ENCODE results near the gene ITGAL.
"Not testable (repeated sequence)": the region's sequence is repeated elsewhere in the genome, so short reads cannot be mapped to it uniquely, and the experiment has no call there.

Gene ITGAL

DNA sequence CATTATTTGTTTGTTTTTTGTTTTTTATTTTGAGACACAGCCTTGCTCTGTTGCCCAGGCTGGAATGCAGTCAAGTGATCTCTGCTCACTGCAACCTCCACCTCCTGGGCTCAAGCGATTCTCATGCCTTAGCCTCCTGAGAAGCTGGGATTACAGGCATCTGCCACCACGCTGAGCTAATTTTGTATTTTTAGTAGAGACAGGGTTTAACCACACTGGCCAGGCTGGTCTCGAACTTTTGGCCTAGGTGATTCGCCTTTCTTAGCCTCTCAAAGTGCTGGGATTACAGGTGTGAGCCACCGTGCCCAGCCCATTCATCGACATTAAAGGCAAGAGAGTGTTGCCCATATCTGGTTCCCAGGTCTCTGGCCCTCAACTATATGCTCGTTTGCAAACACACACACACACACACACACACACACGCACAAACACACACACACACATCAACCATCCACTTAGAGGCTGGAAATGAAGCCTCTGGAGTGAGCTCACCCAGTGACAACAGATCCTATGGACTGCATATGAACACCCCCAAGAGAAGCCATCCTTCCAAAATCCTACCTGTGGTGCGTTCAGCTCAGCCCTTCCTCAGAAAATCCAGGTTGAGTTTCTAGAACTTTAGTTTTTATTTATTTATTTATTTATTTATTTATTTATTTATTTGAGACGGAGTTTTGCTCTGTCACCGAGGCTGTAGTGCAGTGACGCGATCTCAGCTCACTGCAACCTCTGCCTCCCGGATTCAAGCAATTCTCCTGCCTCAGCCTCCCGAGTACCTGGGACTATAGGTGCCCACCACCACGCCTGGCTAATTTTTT is 14.6 kb upstream of the ITGAL start:
- no peak for DNase-seq

DNA sequence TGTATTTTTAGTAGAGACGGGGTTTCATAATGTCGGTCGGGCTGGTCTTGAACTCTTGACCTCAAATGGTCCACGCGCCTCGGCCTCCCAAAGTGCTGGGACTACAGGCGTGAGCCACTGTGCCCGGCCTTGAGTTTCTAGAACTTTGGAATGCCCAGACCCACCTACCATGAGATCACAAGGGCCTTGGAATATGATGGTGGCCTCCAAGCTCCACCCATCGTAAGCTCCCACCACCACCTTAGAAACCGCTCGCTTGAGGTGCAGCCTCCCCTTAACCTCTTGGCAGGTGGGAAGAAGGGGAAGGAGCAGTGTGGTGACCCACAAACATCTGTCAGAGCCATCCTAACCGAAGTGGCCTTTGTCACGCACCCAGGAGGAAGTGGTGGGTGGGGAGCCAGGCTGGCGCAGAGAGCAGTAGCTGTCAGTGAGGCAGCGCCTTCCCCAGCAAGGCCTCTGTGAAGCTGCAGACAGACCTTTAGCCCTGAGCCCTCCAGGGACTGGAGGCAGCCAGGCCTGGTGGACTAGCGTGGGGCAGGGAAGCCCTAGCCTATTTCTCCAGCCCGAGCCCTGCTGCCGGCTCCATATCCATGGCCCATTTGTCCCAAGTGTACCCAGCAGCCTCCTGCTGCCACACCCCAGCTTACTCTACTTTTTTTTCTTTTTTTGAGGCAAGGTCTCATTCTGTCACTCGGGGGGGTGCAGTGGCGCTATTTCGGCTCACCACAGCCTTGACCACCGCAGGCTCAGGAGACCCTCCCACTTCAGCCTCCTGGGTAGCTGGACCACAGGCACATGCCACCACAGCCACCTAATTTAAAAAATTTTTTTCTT is 13.8 kb upstream of the ITGAL start:
- DNase-seq: peak; percentile 69 to 77

DNA sequence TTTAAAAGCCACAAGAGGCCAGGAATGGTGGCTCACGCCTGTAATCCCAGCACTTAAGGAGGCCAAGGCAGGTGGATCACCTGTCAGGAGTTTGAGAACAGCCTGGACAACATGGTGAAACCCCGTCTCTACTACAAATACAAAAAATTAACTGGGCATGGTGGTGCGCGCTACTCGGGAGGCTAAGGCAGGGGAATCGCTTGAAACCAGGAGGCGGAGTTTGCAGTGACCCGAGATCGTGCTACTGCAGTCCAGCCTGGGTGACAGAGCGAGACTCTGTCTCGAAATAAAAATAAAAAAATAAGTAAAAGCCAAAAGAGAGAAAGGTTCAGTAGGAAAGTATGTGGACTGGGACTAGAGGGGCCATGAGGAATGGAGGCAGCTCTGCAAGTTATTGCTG is 13.1 kb upstream of the ITGAL start:
- DNase-seq: no peak

DNA sequence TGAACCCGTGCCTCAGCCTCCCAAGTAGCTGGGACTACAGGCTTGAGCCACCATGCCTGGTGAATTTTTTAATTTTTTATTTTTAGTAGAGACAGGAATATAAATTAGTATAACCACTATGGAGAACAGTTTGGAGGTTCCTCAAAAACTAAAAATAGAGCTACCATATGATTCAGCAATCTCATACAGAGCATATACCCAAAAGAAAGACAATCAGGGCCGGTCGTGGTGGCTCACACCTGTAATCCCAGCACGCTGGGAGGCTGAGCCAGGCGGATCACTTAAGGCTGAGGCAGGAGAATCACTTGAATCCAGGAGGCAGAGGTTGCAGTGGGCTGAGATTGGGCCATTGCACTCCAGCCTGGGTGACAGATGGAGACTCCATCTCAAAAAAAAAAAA is 11.1 kb upstream of the ITGAL start:
- not testable (repeated sequence) for DNase-seq

DNA sequence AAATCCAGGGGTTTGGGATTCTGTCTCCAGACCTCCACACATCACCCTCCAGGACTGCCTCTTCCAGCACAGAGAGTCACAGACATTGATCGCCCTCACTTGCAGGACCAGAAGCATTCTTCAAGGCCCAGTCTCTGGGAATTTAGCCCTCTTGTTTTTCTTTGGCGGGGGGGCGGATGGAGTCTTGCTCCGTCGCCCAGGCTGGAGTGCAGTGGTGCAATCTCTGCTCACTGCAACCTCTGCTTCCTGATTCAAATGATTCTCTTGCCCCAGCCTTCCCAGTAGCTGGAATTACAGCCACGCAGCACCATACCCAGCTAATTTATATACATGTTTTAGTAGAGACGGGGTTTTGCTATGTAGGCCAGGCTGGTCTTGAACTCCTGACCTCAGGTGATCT is 8.5 kb upstream of the ITGAL start:
- no peak for DNase-seq

DNA sequence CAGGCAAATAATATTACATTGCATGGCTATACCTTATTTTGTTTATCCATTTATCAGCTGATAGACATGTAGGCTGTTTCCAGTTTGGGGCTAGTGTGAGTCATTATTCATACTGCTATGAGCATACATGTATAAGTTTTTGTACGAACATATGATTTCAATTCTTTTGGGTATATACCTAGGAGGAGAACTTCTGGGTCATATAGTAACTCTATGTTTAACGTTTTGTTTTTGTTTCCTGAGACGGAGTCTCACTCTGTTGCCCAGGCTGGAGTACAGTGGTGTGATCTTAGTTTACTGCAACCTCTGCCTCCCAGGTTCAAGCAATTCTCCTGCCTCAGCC is 2.4 kb upstream of the ITGAL start:
- no peak for DNase-seq

DNA sequence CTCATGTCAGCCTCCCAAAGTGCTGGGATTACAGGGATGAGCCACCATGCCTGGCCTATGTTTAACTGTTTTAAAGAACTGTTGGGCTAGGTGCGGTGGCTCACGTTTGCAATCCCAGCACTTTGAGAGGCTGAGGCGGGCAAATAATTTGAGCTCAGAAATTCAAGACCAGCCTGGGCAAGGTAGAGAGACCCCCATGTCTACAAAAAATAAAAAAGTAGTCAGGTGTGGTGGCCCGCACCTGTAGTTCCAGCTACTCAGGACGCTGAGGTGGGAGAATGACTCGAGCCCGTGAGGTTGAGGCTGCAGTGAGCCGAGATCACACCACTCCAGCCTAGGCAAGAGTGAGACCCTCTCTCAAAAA is 1.9 kb upstream of the ITGAL start:
- DNase-seq: no peak

DNA sequence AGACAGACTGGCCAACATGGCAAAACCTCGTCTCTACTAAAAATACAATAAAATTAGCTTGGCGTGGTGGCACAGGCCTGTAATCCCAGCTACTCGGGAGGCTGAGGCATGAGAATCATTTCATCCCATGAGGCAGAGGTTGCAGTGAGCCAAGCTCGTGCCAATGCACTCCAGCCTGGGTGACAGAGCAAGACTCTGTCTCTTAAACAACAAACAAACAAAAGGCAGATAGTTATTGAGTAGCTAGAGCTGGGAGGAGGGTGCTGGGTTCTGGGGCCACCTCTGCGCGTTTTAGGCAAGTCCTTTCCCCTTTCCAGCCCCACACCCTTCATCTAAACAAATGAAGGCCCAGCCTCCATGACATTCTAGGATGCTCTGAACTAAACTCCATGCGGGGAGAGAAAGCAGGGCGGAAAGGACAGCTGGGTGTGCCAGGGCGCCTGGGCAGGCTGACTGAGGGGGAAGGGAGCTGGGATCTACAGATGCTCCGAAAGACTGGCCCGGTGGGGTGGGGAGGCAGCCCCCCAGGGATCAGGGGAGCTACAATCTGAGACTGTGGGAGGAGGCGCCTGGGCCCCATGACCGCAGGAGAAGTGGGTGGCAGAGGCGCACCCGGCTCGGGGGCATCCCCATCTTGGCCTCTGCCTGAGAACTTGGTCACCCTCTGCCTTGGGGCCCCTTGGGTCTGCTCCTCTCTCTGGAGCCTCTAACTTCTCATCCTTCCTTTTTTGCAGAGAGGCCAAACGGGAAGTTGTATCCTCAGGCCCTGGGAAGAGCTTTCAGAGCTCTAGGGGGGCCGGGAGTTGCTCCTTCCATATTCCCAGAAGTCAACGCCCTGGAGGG is 910 bp downstream of the ITGAL start:
- peak; percentile 34 to 49 for DNase-seq

DNA sequence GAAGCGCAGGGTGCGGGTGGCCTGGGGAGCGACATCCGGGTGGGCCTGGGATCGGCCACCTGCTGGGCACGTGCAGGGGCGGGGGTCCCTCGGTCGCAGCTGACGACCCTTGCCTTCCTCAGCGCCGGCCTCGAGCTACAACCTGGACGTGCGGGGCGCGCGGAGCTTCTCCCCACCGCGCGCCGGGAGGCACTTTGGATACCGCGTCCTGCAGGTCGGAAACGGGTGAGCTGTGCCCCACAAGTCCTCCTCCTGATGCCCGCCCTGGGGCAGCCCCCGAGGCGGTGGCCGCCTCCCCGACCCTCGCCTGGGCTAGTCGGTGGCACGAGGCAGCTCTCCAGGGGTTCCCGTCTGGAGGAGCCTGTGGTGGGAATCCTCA is 1.5 kb downstream of the ITGAL start:
- DNase-seq: no peak

DNA sequence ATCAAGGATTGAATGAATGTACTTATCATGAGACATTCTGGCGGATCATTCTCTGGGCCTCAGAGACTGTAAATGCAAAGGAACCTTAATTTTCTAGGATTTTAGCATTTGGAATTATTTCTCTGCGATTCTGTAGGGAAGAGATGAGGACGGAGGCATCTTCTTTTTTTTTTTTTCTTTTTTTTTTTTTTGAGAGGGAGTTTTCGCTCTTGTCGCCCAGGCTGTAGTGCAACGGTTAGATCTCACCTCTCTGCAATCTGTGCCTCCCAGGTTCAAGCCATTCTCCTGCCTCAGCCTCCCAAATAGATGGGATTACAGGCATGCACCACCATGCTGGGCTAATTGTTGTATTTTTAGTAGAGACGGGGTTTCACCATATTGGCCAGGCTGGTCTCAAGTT is 2.1 kb downstream of the ITGAL start:
- DNase-seq: no peak

DNA sequence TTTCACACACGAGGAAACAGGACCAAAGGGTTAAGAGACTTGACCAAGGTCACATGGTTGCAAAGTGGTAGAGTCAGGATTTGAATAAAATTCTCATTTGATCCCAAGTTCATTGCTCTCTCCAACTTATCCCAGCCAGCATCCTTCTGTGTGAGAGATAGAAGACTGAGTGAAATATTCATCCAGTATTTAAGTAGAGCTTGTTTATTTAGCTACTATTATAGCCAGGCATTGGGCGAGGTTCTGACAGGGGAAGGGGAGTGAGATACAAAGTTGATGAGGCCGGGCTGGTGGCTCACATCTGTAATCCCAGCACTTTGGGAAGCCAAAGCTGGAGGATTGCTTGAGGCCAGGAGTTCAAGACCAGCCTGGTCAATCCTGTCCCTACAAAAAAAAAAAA is 4.4 kb downstream of the ITGAL start:
- DNase-seq: no peak

DNA sequence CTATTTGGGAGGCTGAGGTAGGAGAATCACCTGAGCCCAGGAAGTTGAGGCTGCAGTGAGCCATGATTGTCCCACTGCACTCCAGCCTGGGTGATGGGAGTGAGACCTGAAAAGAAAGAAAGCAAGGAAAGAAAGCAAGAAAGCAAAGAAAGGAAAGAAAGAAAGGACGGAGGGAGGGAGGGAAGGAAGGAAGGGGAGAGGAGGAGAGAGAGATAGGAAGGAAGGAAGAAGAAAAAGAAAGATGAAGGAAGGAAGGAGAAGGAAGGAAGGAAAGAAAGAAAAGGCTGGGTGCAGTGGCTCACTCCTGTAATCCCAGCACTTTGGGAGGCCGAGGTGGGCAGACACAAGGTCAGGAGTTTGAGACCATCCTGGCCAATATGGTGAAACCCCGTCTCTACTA is 5.2 kb downstream of the ITGAL start:
- not testable (repeated sequence) for DNase-seq

DNA sequence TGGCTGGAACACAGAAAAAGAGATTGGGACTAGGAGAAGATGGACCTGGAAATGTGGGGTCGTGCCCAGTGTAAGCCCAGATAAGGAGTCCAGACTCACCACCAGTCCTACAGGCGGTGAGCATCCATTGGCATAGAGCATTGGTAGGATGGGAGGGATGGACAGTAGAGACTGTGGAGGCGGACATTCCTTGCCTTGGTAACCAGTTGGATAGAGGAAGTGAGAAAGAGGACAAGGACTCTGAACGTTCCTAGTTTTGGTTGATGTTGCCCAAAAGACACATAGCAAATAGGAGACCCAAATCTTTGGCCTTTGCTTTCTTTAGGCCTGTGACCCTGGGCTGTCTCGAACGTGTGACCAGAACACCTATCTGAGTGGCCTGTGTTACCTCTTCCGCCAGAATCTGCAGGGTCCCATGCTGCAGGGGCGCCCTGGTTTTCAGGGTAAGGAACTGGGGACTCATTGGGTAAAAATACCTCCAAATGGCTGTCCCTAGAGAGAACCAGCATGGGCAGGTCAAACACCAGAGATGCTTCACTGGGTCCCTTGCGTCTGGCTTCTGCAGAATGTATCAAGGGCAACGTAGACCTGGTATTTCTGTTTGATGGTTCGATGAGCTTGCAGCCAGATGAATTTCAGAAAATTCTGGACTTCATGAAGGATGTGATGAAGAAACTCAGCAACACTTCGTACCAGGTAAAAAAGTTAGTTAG is 6.4 kb downstream of the ITGAL start:
- DNase-seq: no peak

DNA sequence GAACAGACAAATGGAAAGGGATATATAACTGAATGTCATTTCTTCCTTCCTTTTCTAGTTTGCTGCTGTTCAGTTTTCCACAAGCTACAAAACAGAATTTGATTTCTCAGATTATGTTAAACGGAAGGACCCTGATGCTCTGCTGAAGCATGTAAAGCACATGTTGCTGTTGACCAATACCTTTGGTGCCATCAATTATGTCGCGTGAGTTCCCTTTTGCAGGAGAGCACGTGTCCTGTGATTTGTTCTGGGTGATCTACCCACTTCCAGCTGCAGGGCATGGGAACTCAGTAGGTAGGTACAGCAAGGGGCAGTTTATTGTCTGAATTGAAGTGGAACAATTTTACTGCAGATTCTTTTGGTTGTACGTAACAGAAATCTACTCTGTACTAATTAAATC is 8.8 kb downstream of the ITGAL start:
- DNase-seq: no peak

DNA sequence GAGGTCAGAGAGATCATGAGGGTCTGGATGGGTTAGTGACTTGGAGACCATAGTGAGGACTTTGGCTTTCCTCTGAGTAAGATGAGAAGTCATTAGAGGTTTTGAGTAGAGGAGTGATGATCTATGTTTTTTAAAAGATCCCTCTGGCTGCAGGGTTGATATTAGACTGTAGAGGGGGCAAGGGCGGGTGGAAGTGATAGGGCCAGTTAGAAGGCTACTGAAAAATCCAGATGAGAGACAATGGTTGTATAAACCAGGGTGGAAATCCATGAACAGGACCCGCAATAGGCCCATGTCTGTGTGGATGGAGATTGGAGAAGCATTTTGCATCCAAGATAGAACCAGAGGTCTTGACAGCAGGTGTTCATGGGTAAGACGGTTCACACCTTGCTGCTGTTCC is 9.8 kb downstream of the ITGAL start:
- DNase-seq: no peak

DNA sequence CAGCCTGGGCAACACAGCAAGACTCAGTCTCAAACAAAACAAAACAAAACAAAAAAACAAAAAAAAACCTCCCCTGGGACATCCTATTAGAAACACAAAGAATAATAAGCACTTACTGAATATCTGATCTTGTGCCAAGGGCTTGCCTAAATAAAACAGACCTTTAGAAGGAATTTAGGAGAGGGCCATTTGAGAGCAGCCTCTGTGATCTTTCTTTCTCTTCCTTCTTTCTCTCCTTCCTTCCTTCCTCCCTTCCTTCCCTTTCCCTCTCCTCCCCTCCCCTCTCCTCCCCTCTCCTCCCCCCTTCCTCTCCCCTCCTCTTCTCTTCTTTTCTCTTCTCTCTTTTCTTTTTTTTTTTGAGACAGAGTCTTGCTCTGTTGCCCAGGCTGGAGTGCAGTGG is 12.3 kb downstream of the ITGAL start:
- no peak for DNase-seq

DNA sequence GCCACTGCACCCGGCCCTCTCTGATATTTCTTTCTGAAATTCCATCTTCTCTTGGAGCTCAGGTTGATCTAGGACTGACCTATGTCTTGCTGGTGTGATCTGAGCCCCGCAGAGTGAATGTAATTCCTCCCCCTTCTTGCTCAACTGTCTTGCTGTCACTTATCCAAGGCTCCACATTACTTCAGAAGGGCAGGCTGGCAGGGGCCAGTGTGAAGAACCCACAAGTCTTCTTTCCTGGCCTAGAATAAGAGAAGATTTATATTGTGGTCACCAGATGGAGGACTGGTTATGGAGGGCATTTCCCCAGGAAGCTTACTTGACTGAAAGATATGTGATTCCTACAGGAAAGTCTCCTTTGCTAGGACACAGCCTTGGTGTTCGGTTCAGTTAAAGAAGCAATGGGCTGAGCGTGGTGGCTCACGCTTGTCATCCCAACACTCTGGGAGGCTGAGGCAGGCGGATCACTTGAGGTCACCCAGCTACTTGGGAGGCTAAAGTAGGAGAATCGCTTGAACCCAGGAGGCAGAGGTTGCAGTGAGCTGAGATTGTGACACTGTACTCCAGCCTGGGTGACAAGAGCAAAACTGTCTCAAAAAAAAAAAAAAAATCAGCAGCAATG is 13.4 kb downstream of the ITGAL start:
- no peak for DNase-seq

DNA sequence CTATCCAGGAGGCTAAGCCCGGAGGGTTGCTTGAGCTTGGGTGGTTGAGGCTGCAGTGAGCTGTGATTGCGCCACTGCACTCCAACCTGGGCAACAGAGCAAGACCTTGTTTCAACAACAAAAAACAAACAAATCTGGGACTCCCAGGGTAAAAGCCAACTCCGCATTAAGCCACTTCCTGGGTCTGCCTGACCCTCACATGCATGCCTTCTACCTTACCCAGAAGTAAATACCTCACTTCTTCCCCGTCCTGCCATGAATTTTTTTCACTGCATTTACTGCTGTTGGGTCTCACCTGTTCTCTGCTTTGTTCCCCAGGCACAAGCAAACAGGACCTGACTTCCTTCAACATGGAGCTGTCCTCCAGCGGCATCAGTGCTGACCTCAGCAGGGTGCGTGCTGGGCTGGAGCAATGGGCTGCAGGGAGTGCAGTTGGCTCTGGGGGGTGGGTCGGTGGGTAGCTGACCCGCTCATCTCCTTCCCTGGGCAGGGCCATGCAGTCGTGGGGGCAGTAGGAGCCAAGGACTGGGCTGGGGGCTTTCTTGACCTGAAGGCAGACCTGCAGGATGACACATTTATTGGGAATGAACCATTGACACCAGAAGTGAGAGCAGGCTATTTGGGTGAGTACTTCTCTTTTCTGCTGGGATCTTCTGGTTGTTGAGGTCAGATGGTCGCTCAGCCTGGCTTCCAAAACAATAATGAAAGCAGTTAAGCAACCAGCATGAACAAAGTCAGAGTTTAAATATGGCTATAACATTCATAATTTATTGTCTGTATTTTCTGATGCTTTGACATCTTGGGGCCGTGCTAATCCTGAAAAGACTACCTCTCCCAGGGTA is 16.4 kb downstream of the ITGAL start:
- no peak for DNase-seq

DNA sequence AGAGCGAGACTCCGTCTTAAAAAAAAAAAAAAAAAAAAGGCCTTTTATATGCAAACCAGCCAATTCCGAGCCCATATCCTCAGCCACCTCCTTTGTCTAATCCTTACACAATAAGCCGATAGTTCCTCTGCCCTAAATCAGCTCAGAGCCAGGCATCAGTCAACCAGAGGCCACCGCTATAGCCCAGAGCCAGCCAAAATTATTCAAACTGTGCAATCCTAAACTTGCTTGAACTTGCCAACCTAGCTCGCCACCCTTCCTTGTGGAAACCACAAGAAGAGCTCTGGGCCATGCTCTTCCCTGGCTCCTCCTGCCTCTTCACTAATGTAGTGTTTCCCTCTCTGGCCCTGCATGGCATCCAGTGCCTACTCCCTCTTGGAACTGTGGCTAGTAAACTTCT is 17.7 kb downstream of the ITGAL start:
- DNase-seq: no peak

DNA sequence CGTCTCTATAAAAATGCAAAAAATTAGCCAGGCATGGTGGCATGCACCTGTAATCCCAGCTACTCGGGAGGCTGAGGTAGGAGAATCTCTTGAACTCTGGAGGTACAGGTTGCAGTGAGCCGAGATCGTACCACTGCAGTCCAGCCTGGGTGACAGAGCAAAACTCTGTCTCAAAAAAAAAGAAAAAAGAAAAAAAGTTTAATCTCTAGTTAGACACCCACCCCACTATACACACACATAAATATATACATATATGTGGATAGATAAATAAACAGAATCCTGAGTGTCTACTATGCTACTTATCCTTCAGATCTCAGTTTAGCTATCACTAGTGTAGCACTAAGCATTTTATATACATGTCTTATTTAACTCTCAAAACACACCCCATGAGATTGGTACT is 18.7 kb downstream of the ITGAL start:
- DNase-seq: no peak

DNA sequence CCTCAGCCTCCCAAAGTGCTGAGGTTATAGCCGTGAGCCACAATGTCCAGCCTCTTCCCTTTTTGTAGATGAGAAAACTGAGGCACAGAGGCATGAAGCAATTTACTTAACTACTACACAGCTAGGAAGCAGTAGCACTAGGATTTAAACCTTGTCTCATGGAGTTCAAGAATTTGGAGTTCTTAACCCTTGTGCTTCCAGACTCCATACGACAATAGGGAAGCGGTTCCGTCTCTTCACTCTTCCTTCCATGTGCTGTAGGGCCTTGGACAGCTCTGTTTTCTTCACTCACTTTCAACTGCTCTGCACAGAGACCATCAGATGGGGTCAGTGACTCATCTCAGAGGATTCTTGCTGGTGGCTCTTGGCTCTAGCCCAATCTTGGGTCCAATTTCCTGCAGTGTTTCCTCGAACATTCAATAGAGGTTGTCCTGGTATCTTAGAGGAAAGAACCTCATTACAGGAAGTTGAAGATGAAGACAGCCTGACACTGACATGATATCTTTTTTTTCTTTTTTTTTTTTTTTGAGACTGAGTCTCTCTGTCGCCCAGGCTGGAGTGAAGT is 19.3 kb downstream of the ITGAL start:
- no peak for DNase-seq

Data from activated CD4-positive, alpha-beta T cell treated with anti-CD3 and anti-CD28 coated beads, Interleukin-2, amount 50 U/mL, for 4 hours (primary cell).